ENCODE measurements around the gene NCKAP5L. TPM values are rescaled to one million over a fixed set of nuclear protein-coding genes. Genes with fewer than 3 reads are reported as not detected.

The NCKAP5L gene
- total RNA-seq, 1 experiment from 2014 or later: 28.2 TPM

DNA sequence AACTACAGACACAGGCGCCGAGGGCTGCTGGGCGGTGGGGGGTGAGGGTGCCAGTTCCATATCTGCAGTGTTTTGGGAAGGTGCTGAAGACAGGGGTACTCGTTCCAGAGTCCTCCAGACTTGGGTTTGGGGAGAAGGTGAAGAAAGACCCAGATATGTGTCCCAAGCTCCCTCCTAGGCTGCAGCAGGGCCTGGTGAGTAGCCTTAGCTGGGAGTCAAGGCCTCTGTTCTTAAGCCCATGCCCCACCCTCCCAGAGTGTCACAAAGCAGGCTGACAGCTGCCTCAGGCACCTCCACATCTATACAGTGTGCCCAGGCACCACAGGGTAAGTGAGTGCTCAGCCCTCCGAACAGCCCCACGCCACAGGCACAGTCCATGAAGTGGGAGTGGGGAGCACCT, 4.3 kb downstream of the NCKAP5L start:
- H3K4me3 ChIP-seq (ENCODE audit: low read depth, low read length, poor library complexity, severe bottlenecking): no peak overlapping the region
- ChIA-PET CTCF (no interaction called here), POLR2A (ENCODE audit: low non-redundant PET) (no interaction called here)
- TF ChIP-seq, protein P1, sequence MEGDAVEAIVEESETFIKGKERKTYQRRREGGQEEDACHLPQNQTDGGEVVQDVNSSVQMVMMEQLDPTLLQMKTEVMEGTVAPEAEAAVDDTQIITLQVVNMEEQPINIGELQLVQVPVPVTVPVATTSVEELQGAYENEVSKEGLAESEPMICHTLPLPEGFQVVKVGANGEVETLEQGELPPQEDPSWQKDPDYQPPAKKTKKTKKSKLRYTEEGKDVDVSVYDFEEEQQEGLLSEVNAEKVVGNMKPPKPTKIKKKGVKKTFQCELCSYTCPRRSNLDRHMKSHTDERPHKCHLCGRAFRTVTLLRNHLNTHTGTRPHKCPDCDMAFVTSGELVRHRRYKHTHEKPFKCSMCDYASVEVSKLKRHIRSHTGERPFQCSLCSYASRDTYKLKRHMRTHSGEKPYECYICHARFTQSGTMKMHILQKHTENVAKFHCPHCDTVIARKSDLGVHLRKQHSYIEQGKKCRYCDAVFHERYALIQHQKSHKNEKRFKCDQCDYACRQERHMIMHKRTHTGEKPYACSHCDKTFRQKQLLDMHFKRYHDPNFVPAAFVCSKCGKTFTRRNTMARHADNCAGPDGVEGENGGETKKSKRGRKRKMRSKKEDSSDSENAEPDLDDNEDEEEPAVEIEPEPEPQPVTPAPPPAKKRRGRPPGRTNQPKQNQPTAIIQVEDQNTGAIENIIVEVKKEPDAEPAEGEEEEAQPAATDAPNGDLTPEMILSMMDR (conservative IDR thresholded peaks at IDR 0.05; ENCODE audit: low read depth, low read length): no peak
- no peak for TF ChIP-seq EZH2 (IDR thresholded peaks at IDR 0.05; ENCODE audit: borderline replicate concordance, low read depth, low read length, poor library complexity, severe bottlenecking)
- H3K27ac ChIP-seq (ENCODE audit: low read depth, low read length, poor library complexity, severe bottlenecking): no peak overlapping the region
- no peak for DNase-seq (ENCODE audit: low spot score)
- H3K36me3 ChIP-seq (ENCODE audit: insufficient read depth, low read length, poor library complexity, severe bottlenecking): no peaks in the 10 kb centered on the region
- H3K4me1 ChIP-seq (ENCODE audit: insufficient read depth, low read length, poor library complexity, severe bottlenecking): peaks cover 18% of the 10 kb centered on the region
- intact Hi-C loops (cut with micrococcal nuclease; ENCODE audit: unreplicated experiment): no loop called here
- no TSS peak for BruUV-seq (replicated peaks)
- H3K27me3 ChIP-seq (replicated peaks; ENCODE audit: insufficient read depth, low read depth, low read length, poor library complexity): no peaks in the 10 kb centered on the region
- no peaks in the 10 kb centered on the region for H3K9me3 ChIP-seq (ENCODE audit: low read depth, low read length, poor library complexity, severe bottlenecking)

DNA sequence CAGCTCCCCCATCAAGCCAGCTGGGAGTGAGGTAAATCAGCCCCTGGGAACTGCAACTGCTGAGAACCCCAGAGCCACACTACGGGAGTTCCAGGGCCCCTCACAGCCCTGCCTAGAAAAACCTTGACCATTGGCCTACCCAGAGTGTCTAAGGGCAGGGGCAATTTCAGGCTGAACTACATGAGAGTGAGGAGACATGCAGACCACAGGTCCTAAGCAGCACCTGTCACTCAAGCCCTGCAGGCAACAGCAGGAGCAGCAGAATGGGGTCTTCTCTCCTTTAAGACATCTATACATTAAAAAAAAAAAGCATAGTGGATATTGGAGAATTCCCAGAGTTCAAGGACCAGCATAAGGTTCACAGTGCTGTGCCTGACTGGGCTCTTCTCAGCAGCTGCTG, 4.9 kb downstream of the NCKAP5L start:
- intact Hi-C loops (cut with micrococcal nuclease; ENCODE audit: unreplicated experiment): no loop called here
- Histone ChIP-seq H3K36me3 (ENCODE audit: insufficient read depth, low read length, poor library complexity, severe bottlenecking) (no peaks in the 10 kb centered on the region), H3K4me1 (ENCODE audit: insufficient read depth, low read length, poor library complexity, severe bottlenecking) (peaks cover 14% of the 10 kb centered on the region), H3K4me3 (ENCODE audit: low read depth, low read length, poor library complexity, severe bottlenecking) (no peak overlapping the region), H3K27ac (ENCODE audit: low read depth, low read length, poor library complexity, severe bottlenecking) (no peak overlapping the region), H3K27me3 (replicated peaks; ENCODE audit: insufficient read depth, low read depth, low read length, poor library complexity) (no peaks in the 10 kb centered on the region), H3K9me3 (ENCODE audit: low read depth, low read length, poor library complexity, severe bottlenecking) (no peaks in the 10 kb centered on the region)
- DNase-seq (ENCODE audit: low spot score): no peak
- ChIA-PET CTCF (no interaction called here), POLR2A (ENCODE audit: low non-redundant PET) (no interaction called here)
- no TSS peak for BruUV-seq (replicated peaks)
- no peak for TF ChIP-seq EZH2 (IDR thresholded peaks at IDR 0.05; ENCODE audit: borderline replicate concordance, low read depth, low read length, poor library complexity, severe bottlenecking)
- TF ChIP-seq, protein P1 (conservative IDR thresholded peaks at IDR 0.05; ENCODE audit: low read depth, low read length): no peak

DNA sequence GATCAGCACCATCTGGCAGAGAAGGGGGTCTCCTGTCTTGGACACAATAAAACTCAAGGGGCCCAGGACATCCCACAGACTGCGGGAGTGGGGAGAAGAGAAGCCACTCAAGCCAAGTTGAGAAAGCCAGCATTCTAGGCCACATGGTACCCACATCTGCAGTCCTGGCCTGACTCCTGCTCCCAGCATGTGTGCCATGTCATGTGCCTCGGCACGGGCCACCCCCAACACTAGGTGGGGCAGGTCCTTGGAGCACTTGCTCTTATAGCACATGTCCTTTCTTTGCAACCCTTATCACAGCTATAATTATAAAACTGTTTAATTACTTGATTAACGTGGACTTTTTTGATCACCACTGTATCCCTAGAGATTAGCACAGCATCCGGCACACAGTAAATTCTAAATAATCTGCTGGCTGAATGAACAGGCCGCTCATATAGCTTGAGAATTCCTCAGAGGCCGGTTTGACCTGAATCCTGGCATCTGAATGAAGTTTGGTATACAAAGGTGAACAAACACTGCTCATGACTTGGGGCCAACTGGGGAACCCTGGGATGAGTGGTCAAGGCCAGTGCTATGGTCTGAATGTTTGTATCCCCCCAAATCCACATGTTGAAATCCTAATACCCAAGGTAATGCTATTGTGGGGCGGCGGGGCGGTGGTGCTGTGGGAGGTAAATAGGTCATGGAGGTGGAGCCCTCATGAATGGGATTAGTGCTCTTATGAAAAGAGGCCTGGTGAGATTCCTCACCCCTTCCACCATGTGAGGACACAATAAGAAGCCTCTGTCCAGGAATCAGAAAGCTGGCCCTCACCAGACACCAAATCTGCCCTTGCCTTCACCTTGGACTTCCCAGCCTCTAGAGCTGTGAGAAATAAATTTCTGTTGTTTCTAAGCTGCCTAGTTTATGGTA, 6.6 kb downstream of the NCKAP5L start:
- no peaks in the 10 kb centered on the region for H3K36me3 ChIP-seq (ENCODE audit: insufficient read depth, low read length, poor library complexity, severe bottlenecking)
- ChIA-PET POLR2A (ENCODE audit: low non-redundant PET) (no interaction called here), CTCF (no interaction called here)

More for the DNA sequence above, 6.6 kb downstream of the NCKAP5L start:
- DNase-seq (ENCODE audit: low spot score): no peak
- H3K9me3 ChIP-seq (ENCODE audit: low read depth, low read length, poor library complexity, severe bottlenecking): no peaks in the 10 kb centered on the region
- no peak overlapping the region for H3K4me3 ChIP-seq (ENCODE audit: low read depth, low read length, poor library complexity, severe bottlenecking)
- BruUV-seq (replicated peaks): no TSS peak
- no peaks in the 10 kb centered on the region for H3K27me3 ChIP-seq (replicated peaks; ENCODE audit: insufficient read depth, low read depth, low read length, poor library complexity)
- TF ChIP-seq EZH2 (IDR thresholded peaks at IDR 0.05; ENCODE audit: borderline replicate concordance, low read depth, low read length, poor library complexity, severe bottlenecking): no peak
- TF ChIP-seq, protein P1 (conservative IDR thresholded peaks at IDR 0.05; ENCODE audit: low read depth, low read length): no peak
- intact Hi-C loops (cut with micrococcal nuclease; ENCODE audit: unreplicated experiment): no loop called here
- H3K27ac ChIP-seq (ENCODE audit: low read depth, low read length, poor library complexity, severe bottlenecking): no peak overlapping the region
- H3K4me1 ChIP-seq (ENCODE audit: insufficient read depth, low read length, poor library complexity, severe bottlenecking): peaks cover 9% of the 10 kb centered on the region
